Measurements from ENCODE around the gene FAF2. TPM values are rescaled to one million over a fixed set of nuclear protein-coding genes. Genes with fewer than 3 reads are reported as not detected.

Gene FAF2
- total and polyA plus RNA-seq, 4 donors, result 12.7 to 28.3 (median 16.5) TPM

GRCh38 chr5:176532795-176533194 lies 84.6 kb downstream of the FAF2 start:
- peaks cover 0 to 34% (median 21%) of the 10 kb centered on the region in 4 donors for H3K36me3 ChIP-seq (ENCODE audit: control insufficient read depth in 4 of 4, insufficient read depth in 3 of 4, low read depth in 1 of 4, low read length in 3 of 4)
- 95% methylated on average over 9 of the region's 9 CpGs for WGBS

DNA sequence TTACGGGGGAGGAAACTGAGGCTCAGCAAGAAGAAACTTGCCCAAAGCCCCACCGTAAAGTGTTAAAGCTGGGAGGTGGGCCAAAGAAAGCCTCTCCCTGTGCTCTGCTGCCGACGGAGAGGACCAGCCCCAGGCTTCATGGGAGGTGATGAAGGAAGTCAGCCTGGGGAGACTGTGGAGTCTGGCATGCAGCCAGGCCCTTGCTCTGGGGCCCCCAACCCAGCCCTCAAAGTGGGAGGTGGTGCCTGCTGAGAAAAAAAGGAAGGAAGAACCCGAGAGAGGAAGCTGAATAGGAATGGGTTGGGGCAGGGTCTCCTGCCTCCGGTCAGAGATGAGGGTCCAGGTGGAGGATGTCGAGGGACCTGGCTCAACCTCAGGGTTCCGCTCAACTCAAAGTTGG lies 85.2 kb downstream of the FAF2 start:
- Histone ChIP-seq H3K9me3 (ENCODE audit: control insufficient read depth in 4 of 4, low read length in 3 of 4) (no peaks in the 10 kb centered on the region), H3K36me3 (ENCODE audit: control insufficient read depth in 4 of 4, insufficient read depth in 3 of 4, low read depth in 1 of 4, low read length in 3 of 4) (peaks cover 0 to 28% (median 16%) of the 10 kb centered on the region in 4 donors), H3K9ac (ENCODE audit: low read depth in 1 of 2, low read length in 2 of 2) (no peak overlapping the region), H3K27me3 (ENCODE audit: control insufficient read depth in 4 of 4, insufficient read depth in 4 of 4, low read length in 3 of 4) (no peaks in the 10 kb centered on the region), H3K4me1 (ENCODE audit: control insufficient read depth in 4 of 4, insufficient read depth in 4 of 4, low read length in 3 of 4) (peaks cover 20 to 46% (median 41%) of the 10 kb centered on the region in 4 donors), H3K4me3 (ENCODE audit: low read depth in 1 of 3, low read length in 3 of 3) (no peak overlapping the region), H3K27ac (ENCODE audit: low read depth in 1 of 2, low read length in 2 of 2) (peak overlapping the region; percentile 97 to 99)
- TF ChIP-seq, protein P1, sequence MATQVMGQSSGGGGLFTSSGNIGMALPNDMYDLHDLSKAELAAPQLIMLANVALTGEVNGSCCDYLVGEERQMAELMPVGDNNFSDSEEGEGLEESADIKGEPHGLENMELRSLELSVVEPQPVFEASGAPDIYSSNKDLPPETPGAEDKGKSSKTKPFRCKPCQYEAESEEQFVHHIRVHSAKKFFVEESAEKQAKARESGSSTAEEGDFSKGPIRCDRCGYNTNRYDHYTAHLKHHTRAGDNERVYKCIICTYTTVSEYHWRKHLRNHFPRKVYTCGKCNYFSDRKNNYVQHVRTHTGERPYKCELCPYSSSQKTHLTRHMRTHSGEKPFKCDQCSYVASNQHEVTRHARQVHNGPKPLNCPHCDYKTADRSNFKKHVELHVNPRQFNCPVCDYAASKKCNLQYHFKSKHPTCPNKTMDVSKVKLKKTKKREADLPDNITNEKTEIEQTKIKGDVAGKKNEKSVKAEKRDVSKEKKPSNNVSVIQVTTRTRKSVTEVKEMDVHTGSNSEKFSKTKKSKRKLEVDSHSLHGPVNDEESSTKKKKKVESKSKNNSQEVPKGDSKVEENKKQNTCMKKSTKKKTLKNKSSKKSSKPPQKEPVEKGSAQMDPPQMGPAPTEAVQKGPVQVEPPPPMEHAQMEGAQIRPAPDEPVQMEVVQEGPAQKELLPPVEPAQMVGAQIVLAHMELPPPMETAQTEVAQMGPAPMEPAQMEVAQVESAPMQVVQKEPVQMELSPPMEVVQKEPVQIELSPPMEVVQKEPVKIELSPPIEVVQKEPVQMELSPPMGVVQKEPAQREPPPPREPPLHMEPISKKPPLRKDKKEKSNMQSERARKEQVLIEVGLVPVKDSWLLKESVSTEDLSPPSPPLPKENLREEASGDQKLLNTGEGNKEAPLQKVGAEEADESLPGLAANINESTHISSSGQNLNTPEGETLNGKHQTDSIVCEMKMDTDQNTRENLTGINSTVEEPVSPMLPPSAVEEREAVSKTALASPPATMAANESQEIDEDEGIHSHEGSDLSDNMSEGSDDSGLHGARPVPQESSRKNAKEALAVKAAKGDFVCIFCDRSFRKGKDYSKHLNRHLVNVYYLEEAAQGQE (IDR thresholded peaks at IDR 0.05), result no peak
- TF ChIP-seq, protein P2, sequence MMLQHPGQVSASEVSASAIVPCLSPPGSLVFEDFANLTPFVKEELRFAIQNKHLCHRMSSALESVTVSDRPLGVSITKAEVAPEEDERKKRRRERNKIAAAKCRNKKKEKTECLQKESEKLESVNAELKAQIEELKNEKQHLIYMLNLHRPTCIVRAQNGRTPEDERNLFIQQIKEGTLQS (IDR thresholded peaks at IDR 0.05), result no peak
- WGBS, result 61% methylated on average over 8 of the region's 8 CpGs
- no peak for DNase-seq (ENCODE audit: low spot score)

More at GRCh38 chr5:176532795-176533194, 84.6 kb downstream of the FAF2 start:
- Histone ChIP-seq H3K27ac (ENCODE audit: low read depth in 1 of 2, low read length in 2 of 2) (peak overlapping the region in 1 of 2 donors; percentile 23), H3K4me1 (ENCODE audit: control insufficient read depth in 4 of 4, insufficient read depth in 4 of 4, low read length in 3 of 4) (peaks cover 20 to 41% (median 37%) of the 10 kb centered on the region in 4 donors), H3K27me3 (ENCODE audit: control insufficient read depth in 4 of 4, insufficient read depth in 4 of 4, low read length in 3 of 4) (no peaks in the 10 kb centered on the region), H3K9me3 (ENCODE audit: control insufficient read depth in 4 of 4, low read length in 3 of 4) (no peaks in the 10 kb centered on the region), H3K9ac (ENCODE audit: low read depth in 1 of 2, low read length in 2 of 2) (no peak overlapping the region), H3K4me3 (ENCODE audit: low read depth in 1 of 3, low read length in 3 of 3) (no peak overlapping the region)
- no peak for DNase-seq (ENCODE audit: low spot score)
- TF ChIP-seq MAX (IDR thresholded peaks at IDR 0.05), result no peak
- no peak for TF ChIP-seq SP1 (IDR thresholded peaks at IDR 0.05)
- no peak for TF ChIP-seq TAF1 (conservative IDR thresholded peaks at IDR 0.05)
- TF ChIP-seq EGR1 (IDR thresholded peaks at IDR 0.05; ENCODE audit: low read depth in 2 of 2), result no peak
- TF ChIP-seq RXRA (IDR thresholded peaks at IDR 0.05), result no peak
- TF ChIP-seq GABPA (IDR thresholded peaks at IDR 0.05 in 1 of 2, conservative IDR thresholded peaks at IDR 0.05 in 1 of 2), result no peak
- TF ChIP-seq, protein P2 (IDR thresholded peaks at IDR 0.05), result no peak

- Histone ChIP-seq H3K4me1 (ENCODE audit: control insufficient read depth in 4 of 4, insufficient read depth in 4 of 4, low read length in 3 of 4) (peaks cover 20 to 46% (median 42%) of the 10 kb centered on the region in 4 donors), H3K9me3 (ENCODE audit: control insufficient read depth in 4 of 4, low read length in 3 of 4) (no peaks in the 10 kb centered on the region), H3K9ac (ENCODE audit: low read depth in 1 of 2, low read length in 2 of 2) (peak overlapping the region in 1 of 2 donors; percentile 22), H3K36me3 (ENCODE audit: control insufficient read depth in 4 of 4, insufficient read depth in 3 of 4, low read depth in 1 of 4, low read length in 3 of 4) (peaks cover 0 to 22% (median 10%) of the 10 kb centered on the region in 4 donors), H3K27ac (ENCODE audit: low read depth in 1 of 2, low read length in 2 of 2) (peak overlapping the region; percentile 97 to 99), H3K27me3 (ENCODE audit: control insufficient read depth in 4 of 4, insufficient read depth in 4 of 4, low read length in 3 of 4) (no peaks in the 10 kb centered on the region), H3K4me3 (ENCODE audit: low read depth in 1 of 3, low read length in 3 of 3) (no peak overlapping the region)
- 3% methylated on average over 10 of the region's 10 CpGs for WGBS
- DNase-seq (ENCODE audit: low spot score), result no peak
- TF ChIP-seq FOXA1 (IDR thresholded peaks at IDR 0.05), result peak; percentile 54
- TF ChIP-seq, protein P3, sequence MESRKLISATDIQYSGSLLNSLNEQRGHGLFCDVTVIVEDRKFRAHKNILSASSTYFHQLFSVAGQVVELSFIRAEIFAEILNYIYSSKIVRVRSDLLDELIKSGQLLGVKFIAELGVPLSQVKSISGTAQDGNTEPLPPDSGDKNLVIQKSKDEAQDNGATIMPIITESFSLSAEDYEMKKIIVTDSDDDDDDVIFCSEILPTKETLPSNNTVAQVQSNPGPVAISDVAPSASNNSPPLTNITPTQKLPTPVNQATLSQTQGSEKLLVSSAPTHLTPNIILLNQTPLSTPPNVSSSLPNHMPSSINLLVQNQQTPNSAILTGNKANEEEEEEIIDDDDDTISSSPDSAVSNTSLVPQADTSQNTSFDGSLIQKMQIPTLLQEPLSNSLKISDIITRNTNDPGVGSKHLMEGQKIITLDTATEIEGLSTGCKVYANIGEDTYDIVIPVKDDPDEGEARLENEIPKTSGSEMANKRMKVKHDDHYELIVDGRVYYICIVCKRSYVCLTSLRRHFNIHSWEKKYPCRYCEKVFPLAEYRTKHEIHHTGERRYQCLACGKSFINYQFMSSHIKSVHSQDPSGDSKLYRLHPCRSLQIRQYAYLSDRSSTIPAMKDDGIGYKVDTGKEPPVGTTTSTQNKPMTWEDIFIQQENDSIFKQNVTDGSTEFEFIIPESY (IDR thresholded peaks at IDR 0.05), result no peak
- peak; percentile 55 for TF ChIP-seq FOXA2 (IDR thresholded peaks at IDR 0.05)
- TF ChIP-seq, protein P2 (IDR thresholded peaks at IDR 0.05), result no peak
- TF ChIP-seq, protein P4, sequence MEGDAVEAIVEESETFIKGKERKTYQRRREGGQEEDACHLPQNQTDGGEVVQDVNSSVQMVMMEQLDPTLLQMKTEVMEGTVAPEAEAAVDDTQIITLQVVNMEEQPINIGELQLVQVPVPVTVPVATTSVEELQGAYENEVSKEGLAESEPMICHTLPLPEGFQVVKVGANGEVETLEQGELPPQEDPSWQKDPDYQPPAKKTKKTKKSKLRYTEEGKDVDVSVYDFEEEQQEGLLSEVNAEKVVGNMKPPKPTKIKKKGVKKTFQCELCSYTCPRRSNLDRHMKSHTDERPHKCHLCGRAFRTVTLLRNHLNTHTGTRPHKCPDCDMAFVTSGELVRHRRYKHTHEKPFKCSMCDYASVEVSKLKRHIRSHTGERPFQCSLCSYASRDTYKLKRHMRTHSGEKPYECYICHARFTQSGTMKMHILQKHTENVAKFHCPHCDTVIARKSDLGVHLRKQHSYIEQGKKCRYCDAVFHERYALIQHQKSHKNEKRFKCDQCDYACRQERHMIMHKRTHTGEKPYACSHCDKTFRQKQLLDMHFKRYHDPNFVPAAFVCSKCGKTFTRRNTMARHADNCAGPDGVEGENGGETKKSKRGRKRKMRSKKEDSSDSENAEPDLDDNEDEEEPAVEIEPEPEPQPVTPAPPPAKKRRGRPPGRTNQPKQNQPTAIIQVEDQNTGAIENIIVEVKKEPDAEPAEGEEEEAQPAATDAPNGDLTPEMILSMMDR (IDR thresholded peaks at IDR 0.05; ENCODE audit: low read depth, low read length, missing input control), result no peak
- peak in 1 of 2 donors; percentile 8 for TF ChIP-seq JUND (IDR thresholded peaks at IDR 0.05)
- TF ChIP-seq GABPA (IDR thresholded peaks at IDR 0.05 in 1 of 2, conservative IDR thresholded peaks at IDR 0.05 in 1 of 2), result peak in 1 of 2 donors; percentile 19
- peak; percentile 39 for TF ChIP-seq HNF4G (IDR thresholded peaks at IDR 0.05)
Measured at GRCh38 chr5:176533894-176534611, 85.9 kb downstream of the FAF2 start.

Measured in liver (tissue), 9 donors.